Progenitor cell of endocrine pancreas (in vitro differentiated cells): ENCODE results near the gene PIP4K2C. TPM values are rescaled to one million over a fixed set of nuclear protein-coding genes. Genes with fewer than 3 reads are reported as not detected.

Experiments
- DNase-seq: peaks from one replicate; pipeline ENCODE4 v3.0.0; 2021; ENCODE audit warnings: low spot score; ENCODE audit not compliant: unreplicated experiment
- H3K27ac Mint-ChIP-seq: 2 replicates; pipeline ENCODE4 v1.8.0; 2021; ENCODE audit warnings: mild to moderate bottlenecking, moderate library complexity, mixed read lengths
- H3K27me3 Mint-ChIP-seq: 2 replicates; pipeline ENCODE4 v1.8.0; 2021; ENCODE audit warnings: mixed read lengths
- H3K36me3 Mint-ChIP-seq: 2 replicates; pipeline ENCODE4 v1.8.0; 2022; ENCODE audit warnings: mixed read lengths; ENCODE audit not compliant: insufficient read depth
- H3K4me1 Mint-ChIP-seq: 2 replicates; pipeline ENCODE4 v1.8.0; 2021; ENCODE audit warnings: low read depth, mixed read lengths
- H3K4me3 Mint-ChIP-seq: 2 replicates; pipeline ENCODE4 v1.8.0; 2021; ENCODE audit warnings: low read depth, mild to moderate bottlenecking, moderate library complexity, mixed read lengths
- H3K9me3 Mint-ChIP-seq: 2 replicates; pipeline ENCODE4 v1.8.0; 2021; ENCODE audit warnings: low read depth, mixed read lengths
- CTCF ChIP-seq: fragments of 200-600 bp; sonication (generic); IDR thresholded peaks from one replicate; pipeline ENCODE4 v1.5.0; 2021; ENCODE audit warnings: antibody characterized with exemption, mild to moderate bottlenecking; ENCODE audit not compliant: unreplicated experiment
- total RNA-seq: library from RNA; stranded (reverse); gene quantifications from 2 replicates; pipeline ENCODE4 v1.2.1, GENCODE V29; 2021

PIP4K2C gene
- total RNA-seq, 1 donor from 2014 or later = 38.4 TPM

- H3K27me3 Mint-ChIP-seq = no peaks in the 10 kb centered on the region
- H3K4me1 Mint-ChIP-seq = no peaks in the 10 kb centered on the region
- no peak for DNase-seq
- H3K4me3 Mint-ChIP-seq = no peak overlapping the region
- H3K27ac Mint-ChIP-seq = no peak overlapping the region
- no peaks in the 10 kb centered on the region for H3K9me3 Mint-ChIP-seq
- no peaks in the 10 kb centered on the region for H3K36me3 Mint-ChIP-seq
- no peak for TF ChIP-seq CTCF
Observed at GRCh38 chr12:57574795-57575194, 16.2 kb upstream of the PIP4K2C start.

GRCh38 chr12:57575771-57576612 lies 15.0 kb upstream of the PIP4K2C start:
- H3K27me3 Mint-ChIP-seq = no peaks in the 10 kb centered on the region
- no peaks in the 10 kb centered on the region for H3K36me3 Mint-ChIP-seq
- no peaks in the 10 kb centered on the region for H3K4me1 Mint-ChIP-seq
- DNase-seq = no peak
- no peak overlapping the region for H3K4me3 Mint-ChIP-seq
- TF ChIP-seq CTCF = no peak
- no peaks in the 10 kb centered on the region for H3K9me3 Mint-ChIP-seq
- no peak overlapping the region for H3K27ac Mint-ChIP-seq

- Mint-ChIP-seq H3K27me3 (no peaks in the 10 kb centered on the region), H3K9me3 (no peaks in the 10 kb centered on the region), H3K36me3 (no peaks in the 10 kb centered on the region)
Observed at GRCh38 chr12:57576613-57577160, 14.3 kb upstream of the PIP4K2C start.

GRCh38 chr12:57577981-57578758 lies 12.8 kb upstream of the PIP4K2C start:
- peaks cover 2% of the 10 kb centered on the region for H3K27me3 Mint-ChIP-seq
- no peak overlapping the region for H3K4me3 Mint-ChIP-seq
- TF ChIP-seq CTCF = no peak
- H3K27ac Mint-ChIP-seq = no peak overlapping the region
- DNase-seq = no peak
- no peaks in the 10 kb centered on the region for H3K9me3 Mint-ChIP-seq
- no peaks in the 10 kb centered on the region for H3K4me1 Mint-ChIP-seq
- no peaks in the 10 kb centered on the region for H3K36me3 Mint-ChIP-seq

More at GRCh38 chr12:57576613-57577160, 14.3 kb upstream of the PIP4K2C start:
- DNase-seq = no peak
- H3K27ac Mint-ChIP-seq = no peak overlapping the region
- no peak overlapping the region for H3K4me3 Mint-ChIP-seq
- no peaks in the 10 kb centered on the region for H3K4me1 Mint-ChIP-seq
- no peak for TF ChIP-seq CTCF

GRCh38 chr12:57579011-57579410 lies 12.0 kb upstream of the PIP4K2C start:
- Mint-ChIP-seq H3K9me3 (no peaks in the 10 kb centered on the region), H3K4me3 (no peak overlapping the region), H3K27me3 (peaks cover 6% of the 10 kb centered on the region), H3K36me3 (no peaks in the 10 kb centered on the region), H3K4me1 (no peaks in the 10 kb centered on the region), H3K27ac (no peak overlapping the region)
- no peak for TF ChIP-seq CTCF
- DNase-seq = no peak
